Caco-2 (cell line): Measurements from ENCODE around the gene TANK. TPM values are rescaled to one million over a fixed set of nuclear protein-coding genes. Genes with fewer than 3 reads are reported as not detected.
A peak's percentile ranks its signal among the peaks of the same experiment; 100 is the strongest.

Source experiments
- BruUV-seq: library from RNA; stranded (reverse); fragments of 400-500 nt; replicated peaks from 2 replicates; lab custom pipeline; 2021; lab: Mats Ljungman, UMichigan
- CTCF ChIA-PET: fragments of 300-600 bp; sonication (Branson Sonifier 250); formaldehyde crosslinking; loops from one replicate; lab custom pipeline; 2022; ENCODE audit warnings: antibody characterized with exemption; lab: Charles Lee
- POLR2A ChIA-PET: fragments of 300-600 bp; sonication (Branson Sonifier 250); formaldehyde crosslinking; loops from one replicate; lab custom pipeline; 2022; ENCODE audit warnings: antibody characterized with exemption; lab: Charles Lee
- DNase-seq, 2 experiments: peaks; one replicate each; pipeline versions ENCODE4 v3.0.0 to v3.0.0-alpha.2; 2020 to 2022
- H3K27me3 ChIP-seq: replicated peaks from 2 replicates; pipeline ENCODE4 v1.6.0; 2011; ENCODE audit warnings: low read length; ENCODE audit not compliant: control insufficient read depth, insufficient read depth
- H3K36me3 ChIP-seq: 2 replicates; pipeline ENCODE4 v1.5.1; 2011; ENCODE audit warnings: low read length; ENCODE audit not compliant: control insufficient read depth, insufficient read depth
- H3K4me1 ChIP-seq: fragments of 250-450 bp; sonication (Bioruptor Pico); 2 replicates; pipeline ENCODE4 v1.5.1; 2020; ENCODE audit warnings: mild to moderate bottlenecking
- H3K4me3 ChIP-seq: 2 replicates; pipeline ENCODE4 v1.5.1; 2011; ENCODE audit warnings: low read depth, mild to moderate bottlenecking, control low read depth, low read length
- H3K9me3 ChIP-seq: fragments of 250-450 bp; sonication (Bioruptor Pico); 2 replicates; pipeline ENCODE4 v1.5.1; 2020; ENCODE audit warnings: mild to moderate bottlenecking, moderate library complexity
- H3K27ac Mint-ChIP-seq: one replicate; pipeline ENCODE4 v1.8.0; 2022; ENCODE audit warnings: mixed read lengths; ENCODE audit not compliant: unreplicated experiment
- H3K27me3 Mint-ChIP-seq: one replicate; pipeline ENCODE4 v1.8.0; 2022; ENCODE audit warnings: mixed read lengths; ENCODE audit not compliant: insufficient read depth, unreplicated experiment
- H3K36me3 Mint-ChIP-seq: one replicate; pipeline ENCODE4 v1.8.0; 2022; ENCODE audit warnings: mild to moderate bottlenecking, mixed read lengths; ENCODE audit not compliant: insufficient read depth, unreplicated experiment
- H3K4me1 Mint-ChIP-seq: one replicate; pipeline ENCODE4 v1.8.0; 2022; ENCODE audit warnings: low read depth, mixed read lengths; ENCODE audit not compliant: unreplicated experiment
- H3K4me3 Mint-ChIP-seq: one replicate; pipeline ENCODE4 v1.8.0; 2022; ENCODE audit warnings: mild to moderate bottlenecking, moderate library complexity, mixed read lengths; ENCODE audit not compliant: unreplicated experiment
- H3K9me3 Mint-ChIP-seq: one replicate; pipeline ENCODE4 v1.8.0; 2022; ENCODE audit warnings: mixed read lengths; ENCODE audit not compliant: unreplicated experiment
- intact Hi-C: fragments of 100-400 bp; cut with micrococcal nuclease; formaldehyde crosslinking; loops from one replicate; pipeline ENCODE4 v1.10.0; 2022; ENCODE audit not compliant: unreplicated experiment
- total RNA-seq: library from RNA; stranded (reverse); gene quantifications from 2 replicates; pipeline ENCODE4 v1.2.3, GENCODE V29; 2022
- TF ChIP-seq, protein P1 (sequence below), 2 experiments: fragments of 200-600 bp in 1 of 2; IDR thresholded peaks; 1 replicate in 1 of 2; 2 replicates in 1 of 2; pipeline versions ENCODE4 v1.5.1 to v1.8.0; 2011 to 2022; ENCODE audit warnings: antibody characterized with exemption in 1 of 2, control low read depth in 1 of 2, inconsistent platforms in 1 of 2, low read depth in 1 of 2, low read length in 1 of 2, mild to moderate bottlenecking in 1 of 2, moderate library complexity in 1 of 2; ENCODE audit not compliant: insufficient read depth in 1 of 2, severe bottlenecking in 1 of 2, unreplicated experiment in 1 of 2

The TANK gene
- total RNA-seq, 1 experiment from 2014 or later = 56.0 TPM

DNA sequence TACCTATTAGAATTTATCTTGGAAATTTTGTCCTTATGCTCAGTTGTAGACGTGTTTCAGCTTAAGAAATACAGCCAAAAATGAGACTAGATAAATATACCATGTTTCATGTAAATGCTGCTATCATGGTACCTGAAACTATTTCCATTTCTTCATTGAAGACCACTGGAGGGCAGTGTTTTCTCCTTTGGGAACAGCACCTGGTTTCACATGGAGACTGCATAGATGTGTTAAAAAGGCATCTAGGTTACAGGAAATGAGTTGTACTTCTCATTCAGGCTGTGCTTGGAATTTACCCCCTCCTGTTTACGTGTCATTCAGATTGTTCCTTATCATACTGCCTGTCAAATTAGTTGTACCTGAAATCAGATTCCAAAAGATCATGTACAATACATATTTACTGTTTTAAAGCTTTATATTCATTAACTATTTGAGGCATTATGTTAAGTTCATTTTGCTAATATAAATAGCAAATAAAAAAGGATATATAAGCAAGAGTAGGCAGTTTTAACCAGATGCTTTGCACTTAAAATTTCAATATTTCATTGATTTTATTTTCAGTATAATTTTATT is 90.7 kb downstream of the TANK start:
- no peaks in the 10 kb centered on the region for H3K4me1 ChIP-seq
- no peaks in the 10 kb centered on the region for H3K36me3 ChIP-seq
- peak in 1 of 2 experiments; percentile 68 for DNase-seq
- H3K27me3 ChIP-seq = no peaks in the 10 kb centered on the region
- no peak overlapping the region for H3K4me3 ChIP-seq
- Mint-ChIP-seq H3K27ac (no peak overlapping the region), H3K4me1 (no peaks in the 10 kb centered on the region), H3K4me3 (no peak overlapping the region), H3K9me3 (no peaks in the 10 kb centered on the region), H3K36me3 (no peaks in the 10 kb centered on the region), H3K27me3 (no peaks in the 10 kb centered on the region)
- intact Hi-C loops = loop anchor here (1.0 to 2.0 kb wide), 3 partner anchors 22 to 696 kb away; no protein-coding TSS in a partner anchor
- CTCF ChIA-PET = interaction anchor here (0.6 kb wide), 1 partner anchor 53 kb away, joined by 4 read pairs; no protein-coding TSS in a partner anchor
- POLR2A ChIA-PET = no interaction called here
- no peaks in the 10 kb centered on the region for H3K9me3 ChIP-seq
- TF ChIP-seq, protein P1, sequence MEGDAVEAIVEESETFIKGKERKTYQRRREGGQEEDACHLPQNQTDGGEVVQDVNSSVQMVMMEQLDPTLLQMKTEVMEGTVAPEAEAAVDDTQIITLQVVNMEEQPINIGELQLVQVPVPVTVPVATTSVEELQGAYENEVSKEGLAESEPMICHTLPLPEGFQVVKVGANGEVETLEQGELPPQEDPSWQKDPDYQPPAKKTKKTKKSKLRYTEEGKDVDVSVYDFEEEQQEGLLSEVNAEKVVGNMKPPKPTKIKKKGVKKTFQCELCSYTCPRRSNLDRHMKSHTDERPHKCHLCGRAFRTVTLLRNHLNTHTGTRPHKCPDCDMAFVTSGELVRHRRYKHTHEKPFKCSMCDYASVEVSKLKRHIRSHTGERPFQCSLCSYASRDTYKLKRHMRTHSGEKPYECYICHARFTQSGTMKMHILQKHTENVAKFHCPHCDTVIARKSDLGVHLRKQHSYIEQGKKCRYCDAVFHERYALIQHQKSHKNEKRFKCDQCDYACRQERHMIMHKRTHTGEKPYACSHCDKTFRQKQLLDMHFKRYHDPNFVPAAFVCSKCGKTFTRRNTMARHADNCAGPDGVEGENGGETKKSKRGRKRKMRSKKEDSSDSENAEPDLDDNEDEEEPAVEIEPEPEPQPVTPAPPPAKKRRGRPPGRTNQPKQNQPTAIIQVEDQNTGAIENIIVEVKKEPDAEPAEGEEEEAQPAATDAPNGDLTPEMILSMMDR (IDR thresholded peaks at IDR 0.05; ENCODE audit: insufficient read depth in 1 of 2, low read depth in 1 of 2, low read length in 1 of 2, severe bottlenecking in 1 of 2, unreplicated experiment in 1 of 2) = peak; percentile 63 to 77
- BruUV-seq = no TSS peak

DNA sequence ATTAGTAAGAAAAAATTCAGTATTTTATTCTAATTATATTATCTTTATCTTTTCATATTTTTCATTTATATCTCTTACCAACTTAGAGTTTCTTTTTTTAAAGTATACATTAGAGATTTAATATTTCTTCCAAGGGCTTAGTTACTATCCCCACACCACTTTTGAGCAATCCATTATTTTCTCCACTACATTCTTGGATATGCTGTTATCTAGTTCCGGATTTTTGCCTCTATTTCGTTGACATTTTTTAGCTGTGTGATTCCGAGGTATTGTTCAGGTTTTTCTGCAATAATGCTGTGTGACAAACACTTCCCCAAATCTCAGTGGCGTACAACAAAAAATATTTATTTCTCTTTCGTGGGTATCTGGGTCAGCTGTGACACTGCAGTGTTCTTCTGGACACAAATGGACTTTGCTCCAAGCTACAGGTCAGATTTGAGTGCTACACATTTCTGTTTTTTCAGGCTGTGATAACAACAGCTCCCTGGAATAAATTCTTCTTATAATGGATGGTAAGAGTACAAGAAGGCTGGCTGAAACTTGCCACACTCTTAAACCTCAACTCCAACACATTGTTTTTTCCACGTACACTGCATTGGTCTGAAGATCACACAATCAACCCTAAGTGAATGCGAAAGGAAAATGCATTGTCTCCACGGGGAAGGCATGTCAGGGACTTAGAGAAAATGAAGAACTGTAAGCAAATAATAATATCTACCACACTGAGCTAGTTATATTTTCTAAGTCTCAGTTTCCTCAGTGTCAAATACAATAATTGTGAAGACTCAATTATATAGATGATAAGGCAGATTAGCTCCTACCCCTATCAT is 97.1 kb downstream of the TANK start:
- TF ChIP-seq, protein P1 (IDR thresholded peaks at IDR 0.05; ENCODE audit: insufficient read depth in 1 of 2, low read depth in 1 of 2, low read length in 1 of 2, severe bottlenecking in 1 of 2, unreplicated experiment in 1 of 2) = no peak
- H3K4me3 Mint-ChIP-seq = peak overlapping the region; percentile 57
- Histone ChIP-seq H3K4me3 (peak overlapping the region; percentile 2; the same call in 1 of the 2 replicates), H3K27me3 (no peaks in the 10 kb centered on the region), H3K9me3 (no peaks in the 10 kb centered on the region), H3K4me1 (no peaks in the 10 kb centered on the region), H3K36me3 (no peaks in the 10 kb centered on the region)
- H3K27me3 Mint-ChIP-seq = no peaks in the 10 kb centered on the region
- POLR2A ChIA-PET = no interaction called here
- peaks cover 13% of the 10 kb centered on the region for H3K4me1 Mint-ChIP-seq
- CTCF ChIA-PET = no interaction called here
- BruUV-seq = no TSS peak
- H3K9me3 Mint-ChIP-seq = no peaks in the 10 kb centered on the region
- no peak overlapping the region for H3K27ac Mint-ChIP-seq
- no peaks in the 10 kb centered on the region for H3K36me3 Mint-ChIP-seq
- DNase-seq = no peak
- intact Hi-C loops = no loop called here

DNA sequence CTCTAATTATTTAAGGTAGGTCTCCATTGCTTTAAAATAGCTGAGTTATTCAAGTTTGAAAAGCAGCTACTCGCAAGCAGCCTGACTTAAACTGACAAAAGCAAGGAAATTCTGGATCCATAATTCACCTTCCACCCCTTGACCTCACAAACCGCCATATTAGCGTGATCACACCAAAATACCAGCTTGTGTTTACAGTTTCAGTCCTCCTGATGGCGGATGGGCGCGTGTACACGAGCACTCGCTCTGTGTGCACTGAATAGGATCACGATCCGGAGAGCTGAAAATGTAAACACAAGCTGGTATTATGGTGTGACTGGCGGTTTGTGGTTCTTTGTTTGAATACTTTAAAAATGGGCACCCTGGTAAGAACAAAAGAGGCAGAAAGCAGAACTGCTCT is 105.6 kb downstream of the TANK start:
- ChIA-PET POLR2A (no interaction called here), CTCF (no interaction called here)
- H3K9me3 Mint-ChIP-seq = no peaks in the 10 kb centered on the region
- Histone ChIP-seq H3K27me3 (no peaks in the 10 kb centered on the region), H3K36me3 (no peaks in the 10 kb centered on the region), H3K4me1 (no peaks in the 10 kb centered on the region), H3K4me3 (no peak overlapping the region), H3K9me3 (no peaks in the 10 kb centered on the region)
- TF ChIP-seq, protein P1 (IDR thresholded peaks at IDR 0.05; ENCODE audit: insufficient read depth in 1 of 2, low read depth in 1 of 2, low read length in 1 of 2, severe bottlenecking in 1 of 2, unreplicated experiment in 1 of 2) = no peak
- intact Hi-C loops = loop anchor here (5.0 kb wide), 1 partner anchor 269 kb away; no protein-coding TSS in a partner anchor
- no peak for DNase-seq
- H3K27ac Mint-ChIP-seq = no peak overlapping the region
- H3K4me3 Mint-ChIP-seq = no peak overlapping the region
- no TSS peak for BruUV-seq
- H3K27me3 Mint-ChIP-seq = no peaks in the 10 kb centered on the region
- H3K4me1 Mint-ChIP-seq = no peaks in the 10 kb centered on the region
- no peaks in the 10 kb centered on the region for H3K36me3 Mint-ChIP-seq
